ENCODE data around the gene INPP5D.

INPP5D gene

GRCh38 chr2:233090879-233091278 is 30.7 kb downstream of the INPP5D start:
- no peak for DNase-seq (ENCODE audit: extremely low read depth, insufficient read length)
- Histone ChIP-seq H3K27me3 (replicated peaks; ENCODE audit: control insufficient read depth, insufficient read depth, low read length) (no peaks in the 10 kb centered on the region), H3K36me3 (ENCODE audit: control insufficient read depth, insufficient read depth, low read length) (peaks cover 19% of the 10 kb centered on the region), H3K4me3 (replicated peaks; ENCODE audit: low read depth, low read length) (no peak overlapping the region)
- TF ChIP-seq CTCF (IDR thresholded peaks at IDR 0.05; ENCODE audit: insufficient read depth, low read length, poor library complexity, severe bottlenecking): no peak

GRCh38 chr2:233091595-233092375 is 31.6 kb downstream of the INPP5D start:
- Histone ChIP-seq H3K27me3 (replicated peaks; ENCODE audit: control insufficient read depth, insufficient read depth, low read length) (no peaks in the 10 kb centered on the region), H3K4me3 (replicated peaks; ENCODE audit: low read depth, low read length) (no peak overlapping the region), H3K36me3 (ENCODE audit: control insufficient read depth, insufficient read depth, low read length) (peaks cover 19% of the 10 kb centered on the region)
- DNase-seq (ENCODE audit: extremely low read depth, insufficient read length): no peak
- TF ChIP-seq CTCF (IDR thresholded peaks at IDR 0.05; ENCODE audit: insufficient read depth, low read length, poor library complexity, severe bottlenecking): no peak

GRCh38 chr2:233092432-233093165 is 32.5 kb downstream of the INPP5D start:
- no peak for TF ChIP-seq CTCF (IDR thresholded peaks at IDR 0.05; ENCODE audit: insufficient read depth, low read length, poor library complexity, severe bottlenecking)
- Histone ChIP-seq H3K36me3 (ENCODE audit: control insufficient read depth, insufficient read depth, low read length) (peaks cover 19% of the 10 kb centered on the region), H3K4me3 (replicated peaks; ENCODE audit: low read depth, low read length) (no peak overlapping the region), H3K27me3 (replicated peaks; ENCODE audit: control insufficient read depth, insufficient read depth, low read length) (no peaks in the 10 kb centered on the region)
- DNase-seq (ENCODE audit: extremely low read depth, insufficient read length): no peak

- Histone ChIP-seq H3K27me3 (replicated peaks; ENCODE audit: control insufficient read depth, insufficient read depth, low read length) (no peaks in the 10 kb centered on the region), H3K36me3 (ENCODE audit: control insufficient read depth, insufficient read depth, low read length) (peaks cover 19% of the 10 kb centered on the region), H3K4me3 (replicated peaks; ENCODE audit: low read depth, low read length) (no peak overlapping the region)
- TF ChIP-seq CTCF (IDR thresholded peaks at IDR 0.05; ENCODE audit: insufficient read depth, low read length, poor library complexity, severe bottlenecking): no peak
- no peak for DNase-seq (ENCODE audit: extremely low read depth, insufficient read length)
These were observed 33.0 kb downstream of the INPP5D start for GRCh38 chr2:233093166-233093448.

GRCh38 chr2:233093721-233094120 is 33.6 kb downstream of the INPP5D start:
- TF ChIP-seq CTCF (IDR thresholded peaks at IDR 0.05; ENCODE audit: insufficient read depth, low read length, poor library complexity, severe bottlenecking): no peak
- DNase-seq (ENCODE audit: extremely low read depth, insufficient read length): no peak
- Histone ChIP-seq H3K36me3 (ENCODE audit: control insufficient read depth, insufficient read depth, low read length) (peaks cover 19% of the 10 kb centered on the region), H3K27me3 (replicated peaks; ENCODE audit: control insufficient read depth, insufficient read depth, low read length) (no peaks in the 10 kb centered on the region), H3K4me3 (replicated peaks; ENCODE audit: low read depth, low read length) (no peak overlapping the region)
